SU-DHL-6 (cell line): ENCODE data around the gene COL18A1.

Experiments
- CTCF ChIP-seq: fragments of 200-600 bp; sonication (generic); IDR thresholded peaks from one replicate; pipeline ENCODE4 v1.5.1; 2017; ENCODE audit warnings: antibody characterized with exemption, mild to moderate bottlenecking, low read length, moderate library complexity; ENCODE audit not compliant: insufficient read depth, poor library complexity, severe bottlenecking
- EZH2phosphoT487 ChIP-seq: fragments of 200-600 bp; sonication (generic), shearing (Covaris generic); conservative IDR thresholded peaks from 2 replicates; pipeline ENCODE4 v1.6.1; 2018; ENCODE audit warnings: mild to moderate bottlenecking, antibody characterized with exemption, low read length, moderate library complexity, mixed read lengths

- TF ChIP-seq EZH2phosphoT487 (no peak), CTCF (no peak)
These were observed 97.0 kb downstream of the COL18A1 start for GRCh38 chr21:45502006-45502345.
